Hepatocyte (in vitro differentiated cells): ENCODE measurements around the gene MEIOSIN.

Experiments
- CTCF ChIP-seq: fragments of 200-600 bp; sonication (generic); IDR thresholded peaks from 2 replicates; pipeline ENCODE4 v1.5.1; 2016; ENCODE audit warnings: antibody characterized with exemption, mild to moderate bottlenecking; ENCODE audit not compliant: poor library complexity
- EZH2 ChIP-seq: fragments of 200-600 bp; sonication (generic); IDR thresholded peaks from 2 replicates; pipeline ENCODE4 v1.6.1; 2016; ENCODE audit warnings: antibody characterized with exemption, mild to moderate bottlenecking, borderline replicate concordance

DNA sequence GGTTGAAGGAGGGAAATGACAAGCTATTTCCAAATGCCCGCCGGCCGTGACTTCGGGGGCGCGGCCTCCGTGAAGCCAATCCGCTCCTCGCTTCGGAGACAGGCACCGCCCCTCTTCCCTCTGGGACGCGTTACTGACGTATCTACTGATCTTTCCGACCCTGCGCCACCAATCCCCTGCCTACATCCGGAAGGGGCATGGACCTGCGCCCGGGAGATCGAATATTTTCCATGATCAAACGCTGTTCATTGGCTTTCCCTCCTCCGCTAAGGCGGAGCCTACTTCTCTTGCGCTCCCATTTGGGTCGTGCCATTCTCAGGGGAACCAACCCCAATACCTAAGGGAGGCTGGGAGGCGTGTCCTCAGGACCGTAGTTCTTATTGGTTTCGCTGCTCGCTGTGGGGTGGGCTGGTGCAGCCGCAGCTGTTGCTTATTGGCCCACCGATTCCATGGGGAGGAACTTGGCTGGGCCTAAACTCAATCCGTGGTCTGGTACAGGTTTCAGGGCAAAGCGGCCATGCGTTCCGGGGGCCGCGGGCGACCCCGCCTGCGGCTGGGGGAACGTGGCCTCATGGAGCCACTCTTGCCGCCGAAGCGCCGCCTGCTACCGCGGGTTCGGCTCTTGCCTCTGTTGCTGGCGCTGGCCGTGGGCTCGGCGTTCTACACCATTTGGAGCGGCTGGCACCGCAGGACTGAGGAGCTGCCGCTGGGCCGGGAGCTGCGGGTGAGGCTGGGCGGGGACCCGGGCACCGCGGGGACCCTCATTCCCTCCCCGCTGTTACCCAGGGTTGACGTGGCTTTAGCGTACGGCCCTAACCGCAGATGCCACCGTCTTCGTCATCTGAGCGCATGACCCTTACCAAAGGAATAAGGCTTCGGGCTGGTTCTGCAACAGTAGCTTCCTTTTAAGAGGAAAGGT is 40.8 kb upstream of the MEIOSIN start, which contains the start of gene QPCTL:
- TF ChIP-seq CTCF: no peak
- TF ChIP-seq EZH2: no peak
